HepG2 (cell line): ENCODE data around the gene VEZF1. TPM values are rescaled to one million over a fixed set of nuclear protein-coding genes. Genes with fewer than 3 reads are reported as not detected.

Experiments used
- CENPT ChIP-seq: sonication (generic); formaldehyde crosslinking; IDR thresholded peaks from 2 replicates; pipeline ENCODE4 v1.8.0; 2022; ENCODE audit warnings: low read depth, mild to moderate bottlenecking, moderate library complexity, missing genetic modification reagents
- EP300 ChIP-seq, 3 experiments: sonication (generic) in 1 of 3; formaldehyde crosslinking in 1 of 3; IDR thresholded peaks; 2 replicates each; pipeline versions ENCODE4 v1.5.1 to v1.6.1; 2011 to 2020; ENCODE audit warnings: low read depth in 2 of 3, low read length in 2 of 3, borderline replicate concordance in 1 of 3, improper control_type of control experiment in 1 of 3, mild to moderate bottlenecking in 1 of 3, missing genetic modification reagents in 1 of 3, moderate library complexity in 1 of 3
- FOXJ3 ChIP-seq: sonication (generic); formaldehyde crosslinking; IDR thresholded peaks from 2 replicates; pipeline ENCODE4 v1.4.0; 2020; ENCODE audit warnings: missing genetic modification reagents, mild to moderate bottlenecking, borderline replicate concordance
- HOXA7 ChIP-seq: sonication (generic); formaldehyde crosslinking; IDR thresholded peaks from 2 replicates; pipeline ENCODE4 v1.8.1; 2022; ENCODE audit warnings: mild to moderate bottlenecking, missing genetic modification reagents, moderate library complexity
- KLF12 ChIP-seq: sonication (generic); formaldehyde crosslinking; IDR thresholded peaks from 2 replicates; pipeline ENCODE4 v1.4.0; 2020; ENCODE audit warnings: missing genetic modification reagents, borderline replicate concordance
- NFKBIZ ChIP-seq: IDR thresholded peaks from 2 replicates; pipeline ENCODE4 v1.6.1; 2018; ENCODE audit warnings: missing genetic modification reagents, missing compliant biosample characterization
- SAFB2 ChIP-seq: sonication (generic); formaldehyde crosslinking; IDR thresholded peaks from 2 replicates; pipeline ENCODE4 v1.5.1; 2020; ENCODE audit warnings: missing genetic modification reagents, low read depth, mild to moderate bottlenecking, borderline replicate concordance
- SIX1 ChIP-seq: sonication (generic); formaldehyde crosslinking; IDR thresholded peaks from 2 replicates; pipeline ENCODE4 v1.4.0; 2020; ENCODE audit warnings: missing genetic modification reagents, borderline replicate concordance
- SRSF4 ChIP-seq: fragments of 200-400 bp; formaldehyde crosslinking; IDR thresholded peaks from one replicate; pipeline ENCODE4 v1.6.1; 2018; ENCODE audit warnings: mild to moderate bottlenecking, low read depth, low read length, moderate library complexity; ENCODE audit not compliant: poor library complexity, severe bottlenecking
- SSRP1 ChIP-seq: IDR thresholded peaks from 2 replicates; pipeline ENCODE4 v1.6.1; 2016; ENCODE audit warnings: control low read depth
- TEAD3 ChIP-seq: optimal IDR thresholded peaks from 2 replicates; pipeline ENCODE3; 2016; ENCODE audit warnings: borderline replicate concordance
- ZNF138 ChIP-seq: sonication (generic); formaldehyde crosslinking; IDR thresholded peaks from 2 replicates; pipeline ENCODE4 v1.5.0; 2020; ENCODE audit warnings: mild to moderate bottlenecking, low read depth, missing genetic modification reagents
- ZNF605 ChIP-seq: sonication (generic); formaldehyde crosslinking; IDR thresholded peaks from 2 replicates; pipeline ENCODE4 v1.8.0; 2022; ENCODE audit warnings: mild to moderate bottlenecking, missing genetic modification reagents
- ZSCAN20 ChIP-seq: sonication (generic); formaldehyde crosslinking; IDR thresholded peaks from 2 replicates; pipeline ENCODE4 v1.4.0; 2020; ENCODE audit warnings: missing genetic modification reagents, mild to moderate bottlenecking, borderline replicate concordance
- polyA plus RNA-seq, 8 experiments: library from polyadenylated mRNA; depleted of rRNA in 3 of 8; stranded (reverse) in 7 of 8; unstranded in 1 of 8; fragments of >200 nt; fragmentation: Illumina TruSeq in 4 of 8; extraction: Trizol in 4 of 8; gene quantifications; 2 replicates each; pipeline versions ENCODE4 v1.2.1 to v1.2.3, GENCODE V29; 2011 to 2016; ENCODE audit warnings: low read depth in 4 of 8, missing spikeins in 1 of 8, mixed read lengths in 1 of 8; ENCODE audit not compliant: insufficient read depth in 1 of 8
- total RNA-seq, 5 experiments: library from RNA; depleted of rRNA; stranded (reverse); fragments of >200 nt; fragmentation: Illumina TruSeq; extraction: Trizol; gene quantifications; 2 replicates each; pipeline ENCODE4 v1.2.3, GENCODE V29; 2016; ENCODE audit warnings: low read depth in 1 of 5
- TF ChIP-seq, protein P1 (sequence below): sonication (generic); formaldehyde crosslinking; IDR thresholded peaks from 2 replicates; pipeline ENCODE4 v1.5.0; 2020; ENCODE audit warnings: missing genetic modification reagents
- TF ChIP-seq, protein P2 (sequence below): sonication (generic); formaldehyde crosslinking; conservative IDR thresholded peaks from 2 replicates; pipeline ENCODE4 v1.8.1; 2023; ENCODE audit warnings: missing genetic modification reagents
- TF ChIP-seq, protein P3 (sequence below): sonication (generic); formaldehyde crosslinking; IDR thresholded peaks from 2 replicates; pipeline ENCODE4 v1.4.0; 2020; ENCODE audit warnings: mild to moderate bottlenecking, missing genetic modification reagents
- TF ChIP-seq, protein P4 (sequence below): sonication (generic); formaldehyde crosslinking; IDR thresholded peaks from 2 replicates; pipeline ENCODE4 v1.8.1; 2023; ENCODE audit warnings: mild to moderate bottlenecking, inconsistent platforms, moderate library complexity, missing genetic modification reagents, borderline replicate concordance

The VEZF1 gene
- total and polyA plus RNA-seq, 2 of the 13 experiments (the other 11 are each of a cell fraction or from before 2014, with no cell fraction given) = 45.9 to 49.7 TPM

DNA sequence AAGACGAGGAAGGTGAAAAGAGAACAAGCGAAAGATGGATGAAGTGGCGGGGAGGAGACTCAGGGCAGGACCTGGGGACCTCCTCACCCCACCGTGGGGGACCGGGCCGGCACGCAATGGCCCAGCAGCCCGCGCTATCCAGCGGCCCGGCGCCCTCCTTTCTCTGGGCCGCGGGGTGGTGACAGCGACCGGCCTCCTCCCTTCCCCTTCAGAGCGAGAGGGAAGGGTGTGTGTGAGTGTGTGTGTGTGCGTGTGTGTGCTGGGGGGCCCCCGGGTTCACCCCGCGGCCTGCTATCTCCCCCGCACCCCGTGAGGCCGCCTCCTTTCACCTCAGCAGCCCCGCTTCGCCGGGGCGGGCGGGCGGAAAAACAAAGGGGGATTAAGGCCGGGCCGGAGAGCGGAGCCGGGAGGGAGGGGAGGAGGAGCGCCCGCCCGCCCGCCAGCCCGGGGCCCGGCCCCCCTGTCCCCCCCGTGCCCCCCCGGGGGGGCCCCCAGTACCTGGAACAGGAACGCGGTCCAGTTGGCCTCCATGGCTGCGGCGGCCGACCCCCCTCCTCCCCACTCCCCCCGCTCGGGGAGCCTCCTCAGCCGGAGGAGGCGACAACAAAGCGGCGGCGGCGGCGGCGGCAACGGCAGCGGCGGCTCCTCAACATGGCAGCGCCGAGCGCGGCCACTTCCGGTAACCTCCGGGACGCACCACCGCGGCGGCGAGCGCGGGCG is at the start of gene VEZF1 (continued):
- TF ChIP-seq, protein P1, sequence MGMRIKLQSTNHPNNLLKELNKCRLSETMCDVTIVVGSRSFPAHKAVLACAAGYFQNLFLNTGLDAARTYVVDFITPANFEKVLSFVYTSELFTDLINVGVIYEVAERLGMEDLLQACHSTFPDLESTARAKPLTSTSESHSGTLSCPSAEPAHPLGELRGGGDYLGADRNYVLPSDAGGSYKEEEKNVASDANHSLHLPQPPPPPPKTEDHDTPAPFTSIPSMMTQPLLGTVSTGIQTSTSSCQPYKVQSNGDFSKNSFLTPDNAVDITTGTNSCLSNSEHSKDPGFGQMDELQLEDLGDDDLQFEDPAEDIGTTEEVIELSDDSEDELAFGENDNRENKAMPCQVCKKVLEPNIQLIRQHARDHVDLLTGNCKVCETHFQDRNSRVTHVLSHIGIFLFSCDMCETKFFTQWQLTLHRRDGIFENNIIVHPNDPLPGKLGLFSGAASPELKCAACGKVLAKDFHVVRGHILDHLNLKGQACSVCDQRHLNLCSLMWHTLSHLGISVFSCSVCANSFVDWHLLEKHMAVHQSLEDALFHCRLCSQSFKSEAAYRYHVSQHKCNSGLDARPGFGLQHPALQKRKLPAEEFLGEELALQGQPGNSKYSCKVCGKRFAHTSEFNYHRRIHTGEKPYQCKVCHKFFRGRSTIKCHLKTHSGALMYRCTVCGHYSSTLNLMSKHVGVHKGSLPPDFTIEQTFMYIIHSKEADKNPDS (CRISPR knock-in tag) = no peak; the same call in 1 of the 2 replicates
- no peak for TF ChIP-seq NFKBIZ (CRISPR knock-in tag)
- TF ChIP-seq ZNF138 = no peak; the same call in 1 of the 2 replicates
- TF ChIP-seq, protein P2, sequence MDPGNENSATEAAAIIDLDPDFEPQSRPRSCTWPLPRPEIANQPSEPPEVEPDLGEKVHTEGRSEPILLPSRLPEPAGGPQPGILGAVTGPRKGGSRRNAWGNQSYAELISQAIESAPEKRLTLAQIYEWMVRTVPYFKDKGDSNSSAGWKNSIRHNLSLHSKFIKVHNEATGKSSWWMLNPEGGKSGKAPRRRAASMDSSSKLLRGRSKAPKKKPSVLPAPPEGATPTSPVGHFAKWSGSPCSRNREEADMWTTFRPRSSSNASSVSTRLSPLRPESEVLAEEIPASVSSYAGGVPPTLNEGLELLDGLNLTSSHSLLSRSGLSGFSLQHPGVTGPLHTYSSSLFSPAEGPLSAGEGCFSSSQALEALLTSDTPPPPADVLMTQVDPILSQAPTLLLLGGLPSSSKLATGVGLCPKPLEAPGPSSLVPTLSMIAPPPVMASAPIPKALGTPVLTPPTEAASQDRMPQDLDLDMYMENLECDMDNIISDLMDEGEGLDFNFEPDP = no peak
- TF ChIP-seq TEAD3 = peak; percentile 15
- TF ChIP-seq, protein P3, sequence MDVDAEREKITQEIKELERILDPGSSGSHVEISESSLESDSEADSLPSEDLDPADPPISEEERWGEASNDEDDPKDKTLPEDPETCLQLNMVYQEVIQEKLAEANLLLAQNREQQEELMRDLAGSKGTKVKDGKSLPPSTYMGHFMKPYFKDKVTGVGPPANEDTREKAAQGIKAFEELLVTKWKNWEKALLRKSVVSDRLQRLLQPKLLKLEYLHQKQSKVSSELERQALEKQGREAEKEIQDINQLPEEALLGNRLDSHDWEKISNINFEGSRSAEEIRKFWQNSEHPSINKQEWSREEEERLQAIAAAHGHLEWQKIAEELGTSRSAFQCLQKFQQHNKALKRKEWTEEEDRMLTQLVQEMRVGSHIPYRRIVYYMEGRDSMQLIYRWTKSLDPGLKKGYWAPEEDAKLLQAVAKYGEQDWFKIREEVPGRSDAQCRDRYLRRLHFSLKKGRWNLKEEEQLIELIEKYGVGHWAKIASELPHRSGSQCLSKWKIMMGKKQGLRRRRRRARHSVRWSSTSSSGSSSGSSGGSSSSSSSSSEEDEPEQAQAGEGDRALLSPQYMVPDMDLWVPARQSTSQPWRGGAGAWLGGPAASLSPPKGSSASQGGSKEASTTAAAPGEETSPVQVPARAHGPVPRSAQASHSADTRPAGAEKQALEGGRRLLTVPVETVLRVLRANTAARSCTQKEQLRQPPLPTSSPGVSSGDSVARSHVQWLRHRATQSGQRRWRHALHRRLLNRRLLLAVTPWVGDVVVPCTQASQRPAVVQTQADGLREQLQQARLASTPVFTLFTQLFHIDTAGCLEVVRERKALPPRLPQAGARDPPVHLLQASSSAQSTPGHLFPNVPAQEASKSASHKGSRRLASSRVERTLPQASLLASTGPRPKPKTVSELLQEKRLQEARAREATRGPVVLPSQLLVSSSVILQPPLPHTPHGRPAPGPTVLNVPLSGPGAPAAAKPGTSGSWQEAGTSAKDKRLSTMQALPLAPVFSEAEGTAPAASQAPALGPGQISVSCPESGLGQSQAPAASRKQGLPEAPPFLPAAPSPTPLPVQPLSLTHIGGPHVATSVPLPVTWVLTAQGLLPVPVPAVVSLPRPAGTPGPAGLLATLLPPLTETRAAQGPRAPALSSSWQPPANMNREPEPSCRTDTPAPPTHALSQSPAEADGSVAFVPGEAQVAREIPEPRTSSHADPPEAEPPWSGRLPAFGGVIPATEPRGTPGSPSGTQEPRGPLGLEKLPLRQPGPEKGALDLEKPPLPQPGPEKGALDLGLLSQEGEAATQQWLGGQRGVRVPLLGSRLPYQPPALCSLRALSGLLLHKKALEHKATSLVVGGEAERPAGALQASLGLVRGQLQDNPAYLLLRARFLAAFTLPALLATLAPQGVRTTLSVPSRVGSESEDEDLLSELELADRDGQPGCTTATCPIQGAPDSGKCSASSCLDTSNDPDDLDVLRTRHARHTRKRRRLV (CRISPR knock-in tag) = no peak
- TF ChIP-seq, protein P4, sequence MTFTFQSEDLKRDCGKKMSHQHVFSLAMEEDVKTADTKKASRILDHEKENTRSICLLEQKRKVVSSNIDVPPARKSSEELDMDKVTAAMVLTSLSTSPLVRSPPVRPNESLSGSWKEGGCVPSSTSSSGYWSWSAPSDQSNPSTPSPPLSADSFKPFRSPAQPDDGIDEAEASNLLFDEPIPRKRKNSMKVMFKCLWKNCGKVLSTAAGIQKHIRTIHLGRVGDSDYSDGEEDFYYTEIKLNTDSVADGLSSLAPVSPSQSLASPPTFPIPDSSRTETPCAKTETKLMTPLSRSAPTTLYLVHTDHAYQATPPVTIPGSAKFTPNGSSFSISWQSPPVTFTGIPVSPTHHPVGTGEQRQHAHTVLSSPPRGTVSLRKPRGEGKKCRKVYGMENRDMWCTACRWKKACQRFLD (CRISPR knock-in tag) = no peak
- TF ChIP-seq HOXA7 = no peak
- no peak; a peak in 1 of 4 replicates for TF ChIP-seq EP300 (IDR thresholded peaks at IDR 0.05; ENCODE audit: low read depth in 2 of 2, low read length in 2 of 2)
- TF ChIP-seq EP300 (CRISPR knock-in tag; IDR thresholded peaks at IDR 0.05; ENCODE audit: borderline replicate concordance) = no peak
- no peak for TF ChIP-seq SAFB2 (CRISPR knock-in tag)
- TF ChIP-seq SRSF4 = no peak
- TF ChIP-seq KLF12 (CRISPR knock-in tag) = peak; percentile 56; the same call in 1 of the 2 replicates
- 0 out of 2 replicates have a peak, but pooled peaks have one; percentile 67 for TF ChIP-seq CENPT
- TF ChIP-seq SSRP1 (CRISPR knock-in tag) = no peak
- TF ChIP-seq FOXJ3 (CRISPR knock-in tag) = no peak
- TF ChIP-seq ZSCAN20 (CRISPR knock-in tag) = peak; percentile 88; the same call in 1 of the 2 replicates
- TF ChIP-seq ZNF605 (CRISPR knock-in tag) = peak; percentile 65; the same call in 1 of the 2 replicates
- TF ChIP-seq SIX1 = no peak
